Measurements from ENCODE around the gene MMP3. TPM values are rescaled to one million over a fixed set of nuclear protein-coding genes. Genes with fewer than 3 reads are reported as not detected.

The MMP3 gene
- total RNA-seq, 1 donor from 2014 or later = not detected

GRCh38 chr11:102806296-102806695 lies 37.1 kb downstream of the MMP3 start:
- no peaks in the 10 kb centered on the region for H3K9me3 ChIP-seq
- H3K36me3 ChIP-seq = no peaks in the 10 kb centered on the region
- intact Hi-C loops (cut with DNase I) = no loop called here
- H3K27me3 ChIP-seq = no peaks in the 10 kb centered on the region
- DNase-seq (no peak), ATAC-seq (no peak)
- no peak overlapping the region for H3K27ac ChIP-seq
- H3K4me3 ChIP-seq = no peak overlapping the region
- no peaks in the 10 kb centered on the region for H3K4me1 ChIP-seq
- TF ChIP-seq CTCF (IDR thresholded peaks at IDR 0.05) = no peak

- DNase-seq (no peak), ATAC-seq (peak; percentile 38)
- no peaks in the 10 kb centered on the region for H3K36me3 ChIP-seq
- no peaks in the 10 kb centered on the region for H3K27me3 ChIP-seq
- TF ChIP-seq CTCF (IDR thresholded peaks at IDR 0.05) = no peak
- H3K27ac ChIP-seq = no peak overlapping the region
- intact Hi-C loops (cut with DNase I) = no loop called here
- no peaks in the 10 kb centered on the region for H3K4me1 ChIP-seq
- H3K4me3 ChIP-seq = no peak overlapping the region
- H3K9me3 ChIP-seq = no peaks in the 10 kb centered on the region
Observed at GRCh38 chr11:102802341-102802740, 41.1 kb downstream of the MMP3 start.

- no peaks in the 10 kb centered on the region for H3K27me3 ChIP-seq
- TF ChIP-seq CTCF (IDR thresholded peaks at IDR 0.05) = no peak
- no peaks in the 10 kb centered on the region for H3K36me3 ChIP-seq
- H3K27ac ChIP-seq = no peak overlapping the region
- no peaks in the 10 kb centered on the region for H3K9me3 ChIP-seq
- ATAC-seq (no peak), DNase-seq (no peak)
- H3K4me3 ChIP-seq = no peak overlapping the region
- intact Hi-C loops (cut with DNase I) = no loop called here
- H3K4me1 ChIP-seq = no peaks in the 10 kb centered on the region
Observed at GRCh38 chr11:102800767-102801166, 42.6 kb downstream of the MMP3 start.

- no peaks in the 10 kb centered on the region for H3K27me3 ChIP-seq
- H3K4me1 ChIP-seq = no peaks in the 10 kb centered on the region
- H3K36me3 ChIP-seq = no peaks in the 10 kb centered on the region
- DNase-seq (no peak), ATAC-seq (peak; percentile 53)
- no peak overlapping the region for H3K27ac ChIP-seq
- no peak for TF ChIP-seq CTCF (IDR thresholded peaks at IDR 0.05)
- H3K9me3 ChIP-seq = no peaks in the 10 kb centered on the region
- H3K4me3 ChIP-seq = no peak overlapping the region
- intact Hi-C loops (cut with DNase I) = no loop called here
Observed at GRCh38 chr11:102799681-102800340, 43.6 kb downstream of the MMP3 start.

- ATAC-seq = no peak
- no peaks in the 10 kb centered on the region for H3K4me1 ChIP-seq
- H3K4me3 ChIP-seq = no peak within 1 kb of the TSS
- H3K27ac ChIP-seq = no peak within 1 kb of the TSS
- TF ChIP-seq CTCF (IDR thresholded peaks at IDR 0.05) = no peak
- no peaks in the 10 kb centered on the region for H3K27me3 ChIP-seq
- no peaks in the 10 kb centered on the region for H3K9me3 ChIP-seq
- no peaks in the 10 kb centered on the region for H3K36me3 ChIP-seq
- intact Hi-C loops (cut with DNase I) = no loop called here
- DNase-seq = no peak
Observed at GRCh38 chr11:102798012-102798746, 45.2 kb downstream of the MMP3 start, which contains the start of gene MMP1. Gene MMP1, minus strand, starts transcription at chr11:102798160. Its CDS starts 68 bp downstream, at chr11:102798092.
